Mucosa of descending colon (tissue), 3 donors: Measurements from ENCODE around the gene HOMER1. TPM values are rescaled to one million over a fixed set of nuclear protein-coding genes. Genes with fewer than 3 reads are reported as not detected.

Experiments
- ATAC-seq: fragments of 200-7000 bp; cut with Tn5 transposase; one replicate; pipeline ENCODE4 v1.9.1; 2020; ENCODE audit warnings: mild to moderate bottlenecking, moderate library complexity
- DNase-seq, 3 donors: peaks; one replicate each; pipeline ENCODE4 v3.0.0-alpha.2; 2020
- H3K36me3 ChIP-seq: fragments of 200-600 bp; one replicate; pipeline ENCODE4 v1.8.0; 2021; ENCODE audit warnings: low read depth, mild to moderate bottlenecking
- H3K4me1 ChIP-seq: fragments of 200-600 bp; one replicate; pipeline ENCODE4 v1.8.0; 2021; ENCODE audit warnings: low read depth, mild to moderate bottlenecking
- H3K4me3 ChIP-seq: fragments of 200-600 bp; one replicate; pipeline ENCODE4 v1.8.0; 2021; ENCODE audit warnings: mild to moderate bottlenecking
- H3K9me3 ChIP-seq: fragments of 200-600 bp; one replicate; pipeline ENCODE4 v1.8.0; 2021; ENCODE audit warnings: mild to moderate bottlenecking
- CTCF ChIP-seq: fragments of 200-600 bp; IDR thresholded peaks from one replicate; pipeline ENCODE4 v1.8.0; 2022; ENCODE audit warnings: antibody characterized with exemption, mild to moderate bottlenecking
- intact Hi-C, 2 donors: fragments of 100-400 bp; cut with DNase I in 1 of 2; cut with micrococcal nuclease in 1 of 2; formaldehyde crosslinking; loops; one replicate each; pipeline versions ENCODE4 v1.11.0 to v1.11.1; 2022; cut with DNase I, micrococcal nuclease
- long read RNA-seq, 2 donors: library from polyadenylated mRNA; unstranded; transcript quantifications; one replicate each; pipeline ENCODE4 v2.0.0, GENCODE V29; 2019 to 2021
- total RNA-seq, 3 donors: library from RNA; stranded (reverse); fragmentation: NEBNext Ultra II Directional in 2 of 3; extraction: Animal tissue kit (Norgen Biotek cat#: 25700) in 2 of 3; gene quantifications; one replicate each; pipeline versions ENCODE4 v1.2.1 to v1.2.4, GENCODE V29; 2021 to 2023
- donor health status: DM: no; HTN: no; CAD: no; lungs with moderate emphysema.
- donor health status: DM: no; HTN: no; CAD: no.
- donor health status: DM: no; HTN: yes; CAD: no.

Gene HOMER1, protein sequence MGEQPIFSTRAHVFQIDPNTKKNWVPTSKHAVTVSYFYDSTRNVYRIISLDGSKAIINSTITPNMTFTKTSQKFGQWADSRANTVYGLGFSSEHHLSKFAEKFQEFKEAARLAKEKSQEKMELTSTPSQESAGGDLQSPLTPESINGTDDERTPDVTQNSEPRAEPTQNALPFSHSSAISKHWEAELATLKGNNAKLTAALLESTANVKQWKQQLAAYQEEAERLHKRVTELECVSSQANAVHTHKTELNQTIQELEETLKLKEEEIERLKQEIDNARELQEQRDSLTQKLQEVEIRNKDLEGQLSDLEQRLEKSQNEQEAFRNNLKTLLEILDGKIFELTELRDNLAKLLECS
- total RNA-seq = 1 to 10 TPM; 1.1 to 7.4 (median 2.2) TPM
- long read RNA-seq, donor 1, full-length matches to known transcripts = 3 of 3 reads
- long read RNA-seq, donor 1, partial matches to known transcripts = 0 of 3 reads
- long read RNA-seq, donor 1, other reads (novel, unspliced or antisense) = 0 of 3 reads
- long read RNA-seq, donor 2, partial matches to known transcripts = 1 of 1 reads
- long read RNA-seq, donor 2, other reads (novel, unspliced or antisense) = 0 of 1 reads

GRCh38 chr5:79513704-79514390 lies at the start of gene HOMER1:
HOMER1 (minus strand) TSS chr5:79514134; CDS start chr5:79512774, 1,360 bp downstream.
- TF ChIP-seq CTCF = no peak
- DNase-seq = peak; percentile 70 to 85 (median 79)
- no peaks in the 10 kb centered on the region for H3K4me1 ChIP-seq
- no peaks in the 10 kb centered on the region for H3K36me3 ChIP-seq
- peak within 1 kb of the TSS; percentile 63 for H3K4me3 ChIP-seq
- peak; percentile 88 for ATAC-seq
- intact Hi-C loops = no loop called here
- no peaks in the 10 kb centered on the region for H3K9me3 ChIP-seq

- DNase-seq = no peak
- Histone ChIP-seq H3K36me3 (no peaks in the 10 kb centered on the region), H3K9me3 (no peaks in the 10 kb centered on the region), H3K4me3 (no peak overlapping the region), H3K4me1 (no peaks in the 10 kb centered on the region)
- no peak for TF ChIP-seq CTCF
- ATAC-seq = no peak
- intact Hi-C loops = no loop called here
These were observed 49.3 kb upstream of the HOMER1 start for GRCh38 chr5:79563247-79563590.

DNA sequence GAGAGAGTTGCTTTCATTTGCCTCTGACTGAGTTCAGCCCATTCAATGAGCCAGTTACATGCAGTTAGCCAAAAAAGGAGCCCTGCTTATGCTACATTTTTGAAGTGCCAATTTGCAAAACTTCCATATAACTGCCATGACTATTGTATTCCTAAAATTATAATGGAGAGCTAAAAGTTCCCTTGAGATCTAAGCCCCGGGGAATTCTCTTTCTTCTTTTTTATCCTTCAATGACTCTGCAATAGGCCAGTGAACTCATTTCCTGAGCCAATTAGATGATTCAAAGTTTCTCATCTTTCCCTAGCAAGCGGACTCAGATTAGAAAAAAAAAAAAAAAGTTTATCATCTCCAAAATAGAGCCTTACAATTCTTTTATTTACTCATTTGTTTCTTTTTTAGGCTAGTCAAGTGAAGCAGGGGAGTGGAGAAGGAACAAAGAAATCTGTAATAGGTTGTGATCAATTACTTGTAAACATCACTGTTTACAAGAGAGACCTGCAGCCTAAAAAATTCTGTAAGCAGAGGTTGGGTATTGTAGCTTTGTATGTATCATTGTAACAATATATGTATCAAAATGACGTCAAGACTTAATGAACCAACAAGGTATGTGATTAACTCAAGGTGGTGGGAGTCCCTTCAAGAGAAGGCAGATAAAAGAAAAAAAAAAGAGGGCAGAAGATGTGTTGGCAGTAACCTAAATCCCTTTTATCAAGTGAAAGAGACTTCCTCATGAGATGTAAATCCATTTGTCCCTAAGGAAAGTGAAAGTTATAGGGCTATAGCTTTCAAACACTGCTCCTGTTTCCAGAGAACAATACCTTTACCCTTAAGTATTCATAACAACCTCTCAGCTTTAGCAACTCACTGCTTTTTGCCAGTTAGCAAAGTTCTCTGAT lies 48.7 kb upstream of the HOMER1 start:
- Histone ChIP-seq H3K9me3 (no peaks in the 10 kb centered on the region), H3K36me3 (no peaks in the 10 kb centered on the region), H3K4me1 (no peaks in the 10 kb centered on the region), H3K4me3 (no peak overlapping the region)
- ATAC-seq (no peak), DNase-seq (no peak)
- TF ChIP-seq CTCF = no peak
- intact Hi-C loops = no loop called here

DNA sequence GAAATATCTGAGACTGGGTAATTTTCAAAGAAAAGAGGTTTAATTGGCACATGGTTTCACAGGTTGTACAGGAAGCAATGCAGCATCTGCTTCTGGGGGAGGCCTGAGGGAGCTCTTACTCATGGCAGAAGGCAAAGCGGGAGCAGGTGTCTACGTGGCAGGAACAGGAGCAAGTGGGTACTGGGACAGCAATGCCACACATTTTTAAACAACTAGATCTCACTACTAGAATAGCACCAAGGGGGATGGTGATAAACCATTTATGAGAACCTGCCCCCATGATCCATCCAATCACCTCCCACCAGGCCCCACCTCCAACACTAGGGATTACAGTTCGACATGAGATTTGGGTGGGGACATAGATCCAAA lies 47.6 kb upstream of the HOMER1 start:
- DNase-seq = no peak
- no peak for ATAC-seq
- no peaks in the 10 kb centered on the region for H3K9me3 ChIP-seq
- H3K4me1 ChIP-seq = no peaks in the 10 kb centered on the region
- intact Hi-C loops = no loop called here
- no peaks in the 10 kb centered on the region for H3K36me3 ChIP-seq
- no peak for TF ChIP-seq CTCF
- no peak overlapping the region for H3K4me3 ChIP-seq

- intact Hi-C loops = no loop called here
These were observed 47.0 kb upstream of the HOMER1 start for GRCh38 chr5:79560771-79561524.

More at GRCh38 chr5:79560771-79561524, 47.0 kb upstream of the HOMER1 start:
- no peak overlapping the region for H3K4me3 ChIP-seq
- TF ChIP-seq CTCF = no peak
- no peaks in the 10 kb centered on the region for H3K9me3 ChIP-seq
- H3K36me3 ChIP-seq = no peaks in the 10 kb centered on the region
- no peaks in the 10 kb centered on the region for H3K4me1 ChIP-seq
- ATAC-seq (no peak), DNase-seq (no peak)
